CD14-positive monocyte (primary cell): ENCODE measurements around the gene TBC1D22A. TPM values are rescaled to one million over a fixed set of nuclear protein-coding genes. Genes with fewer than 3 reads are reported as not detected.
"Not testable (repeated sequence)": the region's sequence is repeated elsewhere in the genome, so short reads cannot be mapped to it uniquely, and the experiment has no call there.

Experiments used
- DNase-seq, 3 donors: peaks; one replicate each; pipeline ENCODE4 v3.0.0-alpha.2; 2011 to 2022
- H2AFZ ChIP-seq: 2 replicates; pipeline ENCODE4 v1.6.0; 2012; ENCODE audit warnings: mild to moderate bottlenecking, low read depth, low read length, inconsistent platforms; ENCODE audit not compliant: insufficient read depth, poor library complexity, severe bottlenecking
- H3K27ac ChIP-seq, 2 donors: 1 replicate in 1 of 2; 2 replicates in 1 of 2; pipeline ENCODE4 v1.5.1; 2012 to 2013; ENCODE audit warnings: low read length in 2 of 2, control low read depth in 1 of 2, inconsistent platforms in 1 of 2, low read depth in 1 of 2, mild to moderate bottlenecking in 1 of 2
- H3K27me3 ChIP-seq, 2 donors: one replicate each; pipeline versions ENCODE4 v1.6.0 to v1.6.1; 2011 to 2013; ENCODE audit warnings: low read length in 2 of 2; ENCODE audit not compliant: control insufficient read depth in 2 of 2, insufficient read depth in 2 of 2
- H3K36me3 ChIP-seq, 2 donors: replicated peaks in 1 of 2; 1 replicate in 1 of 2; 2 replicates in 1 of 2; pipeline versions ENCODE4 v1.5.1 to v1.6.1; 2012 to 2013; ENCODE audit warnings: low read length in 2 of 2, control low read depth in 1 of 2, inconsistent platforms in 1 of 2, mild to moderate bottlenecking in 1 of 2; ENCODE audit not compliant: insufficient read depth in 2 of 2, control insufficient read depth in 1 of 2
- H3K4me1 ChIP-seq, 2 donors: 1 replicate in 1 of 2; 2 replicates in 1 of 2; pipeline versions ENCODE4 v1.5.1 to v1.6.1; 2012 to 2013; ENCODE audit warnings: low read length in 2 of 2, control low read depth in 1 of 2, inconsistent platforms in 1 of 2, mild to moderate bottlenecking in 1 of 2, moderate library complexity in 1 of 2; ENCODE audit not compliant: insufficient read depth in 2 of 2, control insufficient read depth in 1 of 2
- H3K4me2 ChIP-seq: replicated peaks from 2 replicates; pipeline ENCODE3; 2012; ENCODE audit warnings: low read length, moderate library complexity, mild to moderate bottlenecking; ENCODE audit not compliant: poor library complexity, severe bottlenecking; ENCODE audit errors: extremely low read depth
- H3K4me3 ChIP-seq, 3 experiments: fragments of 200-600 bp in 1 of 3; sonication (generic) in 1 of 3; replicated peaks in 1 of 3; 1 replicate in 2 of 3; 2 replicates in 1 of 3; pipeline ENCODE4 v1.5.1; 2011 to 2013; ENCODE audit warnings: low read length in 3 of 3, mild to moderate bottlenecking in 3 of 3, control low read depth in 2 of 3, low read depth in 2 of 3, inconsistent platforms in 1 of 3, moderate library complexity in 1 of 3
- H3K79me2 ChIP-seq: 2 replicates; pipeline ENCODE4 v1.6.0; 2012; ENCODE audit warnings: mild to moderate bottlenecking, control low read depth, inconsistent platforms, low read length, moderate library complexity; ENCODE audit not compliant: insufficient read depth
- H3K9ac ChIP-seq: 2 replicates; pipeline ENCODE4 v1.6.0; 2017; ENCODE audit warnings: low read length, mild to moderate bottlenecking; ENCODE audit not compliant: insufficient read depth, poor library complexity, severe bottlenecking
- H3K9me3 ChIP-seq, 2 donors: replicated peaks in 1 of 2; 1 replicate in 1 of 2; 2 replicates in 1 of 2; pipeline versions ENCODE4 v1.5.1 to v1.6.1; 2012 to 2013; ENCODE audit warnings: low read length in 2 of 2, control low read depth in 1 of 2; ENCODE audit not compliant: control insufficient read depth in 1 of 2, insufficient read depth in 1 of 2
- H4K20me1 ChIP-seq: 2 replicates; pipeline ENCODE4 v1.6.0; 2012; ENCODE audit warnings: mild to moderate bottlenecking, low read length, control low read depth, moderate library complexity; ENCODE audit not compliant: insufficient read depth
- H3K27ac Mint-ChIP-seq, 7 donors: one replicate each; pipeline ENCODE4 v1.8.0; 2020; ENCODE audit warnings: mild to moderate bottlenecking in 7 of 7, mixed read lengths in 7 of 7, moderate library complexity in 6 of 7, inconsistent platforms in 2 of 7
- H3K27me3 Mint-ChIP-seq, 3 donors: one replicate each; pipeline ENCODE4 v1.8.0; 2021 to 2022; ENCODE audit warnings: low read depth in 3 of 3, mild to moderate bottlenecking in 3 of 3, mixed read lengths in 3 of 3, moderate library complexity in 3 of 3, inconsistent platforms in 1 of 3
- H3K36me3 Mint-ChIP-seq, 2 donors: one replicate each; pipeline ENCODE4 v1.8.0; 2020; ENCODE audit warnings: mixed read lengths in 2 of 2, inconsistent platforms in 1 of 2, mild to moderate bottlenecking in 1 of 2
- H3K4me1 Mint-ChIP-seq: one replicate; pipeline ENCODE4 v1.8.0; 2020; ENCODE audit warnings: mild to moderate bottlenecking, mixed read lengths
- H3K4me3 Mint-ChIP-seq, 2 donors: one replicate each; pipeline ENCODE4 v1.8.0; 2020; ENCODE audit warnings: mild to moderate bottlenecking in 2 of 2, mixed read lengths in 2 of 2, moderate library complexity in 1 of 2
- H3K9me3 Mint-ChIP-seq, 7 donors: one replicate each; pipeline ENCODE4 v1.8.0; 2020 to 2022; ENCODE audit warnings: mixed read lengths in 7 of 7, mild to moderate bottlenecking in 6 of 7, moderate library complexity in 6 of 7, inconsistent platforms in 2 of 7
- WGBS: methylation state at CpG from one replicate; pipeline ENCODE4 v1.1.5; 2013; ENCODE audit warnings: missing lambda C conversion rate; ENCODE audit not compliant: insufficient coverage; 5-methylcytosine and 5-hydroxymethylcytosine counted together
- intact Hi-C, 2 donors: fragments of 100-400 bp; cut with micrococcal nuclease; formaldehyde crosslinking; loops; one replicate each; pipeline versions ENCODE4 v1.15.0 to v1.15.1; 2023
- polyA plus RNA-seq, 3 donors: library from polyadenylated mRNA; depleted of rRNA in 1 of 3; unstranded in 2 of 3; stranded (reverse) in 1 of 3; fragments of 300-500 nt in 2 of 3; fragments of >200 nt in 1 of 3; fragmentation: Illumina TruSeq in 2 of 3; gene quantifications; 1 replicate in 2 of 3; 2 replicates in 1 of 3; pipeline ENCODE4 v1.2.3, GENCODE V29; 2012 to 2021
- TF ChIP-seq, protein P1 (sequence below): fragments of 200-600 bp; IDR thresholded peaks from one replicate; pipeline ENCODE4 v1.8.0; 2022; ENCODE audit warnings: antibody characterized with exemption, mild to moderate bottlenecking

TBC1D22A gene
- polyA plus RNA-seq, 3 donors = 25.9 to 36.2 (median 29.5) TPM

DNA sequence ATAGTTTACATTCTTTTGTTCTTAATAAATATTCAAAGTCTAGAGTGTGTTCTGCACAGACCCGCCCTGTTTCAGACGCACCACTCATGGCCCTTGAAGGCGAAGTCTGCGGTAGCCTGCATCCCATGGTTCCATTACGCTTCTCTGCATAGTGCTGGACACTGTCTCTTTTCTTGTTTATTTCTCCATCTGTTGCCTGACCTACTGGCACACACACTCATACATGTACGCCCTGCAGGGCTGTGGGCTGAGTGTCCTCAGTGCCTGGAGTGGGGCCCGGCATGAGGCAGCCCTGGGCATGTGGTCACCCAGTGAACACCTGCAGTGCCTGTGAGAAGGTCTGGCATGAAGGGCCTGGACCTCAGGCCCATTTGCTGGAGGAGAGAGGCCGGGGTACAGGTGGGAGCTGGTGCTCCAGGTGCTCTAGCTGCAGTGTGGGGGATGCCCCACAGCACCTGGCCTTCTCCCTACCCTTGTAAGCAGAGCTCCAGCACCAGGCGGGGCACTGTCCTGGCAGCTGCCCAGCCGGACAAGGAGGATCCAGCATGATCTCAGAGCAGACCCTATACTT, 404.1 kb downstream of the TBC1D22A start:
- no peak overlapping the region for H3K27ac Mint-ChIP-seq
- peaks cover 0 to 2% (median 2%) of the 10 kb centered on the region in 7 donors for H3K9me3 Mint-ChIP-seq
- peaks cover 14% of the 10 kb centered on the region for H4K20me1 ChIP-seq
- H3K9me3 ChIP-seq = peaks cover 0 to 7% of the 10 kb centered on the region in 2 donors
- no peaks in the 10 kb centered on the region for H3K79me2 ChIP-seq
- intact Hi-C loops = no loop called here
- peaks cover 0 to 2% (median 0%) of the 10 kb centered on the region in 3 donors for H3K27me3 Mint-ChIP-seq
- no peak overlapping the region for H3K4me2 ChIP-seq
- peaks cover 0 to 27% of the 10 kb centered on the region in 2 donors for H3K36me3 ChIP-seq
- TF ChIP-seq, protein P1, sequence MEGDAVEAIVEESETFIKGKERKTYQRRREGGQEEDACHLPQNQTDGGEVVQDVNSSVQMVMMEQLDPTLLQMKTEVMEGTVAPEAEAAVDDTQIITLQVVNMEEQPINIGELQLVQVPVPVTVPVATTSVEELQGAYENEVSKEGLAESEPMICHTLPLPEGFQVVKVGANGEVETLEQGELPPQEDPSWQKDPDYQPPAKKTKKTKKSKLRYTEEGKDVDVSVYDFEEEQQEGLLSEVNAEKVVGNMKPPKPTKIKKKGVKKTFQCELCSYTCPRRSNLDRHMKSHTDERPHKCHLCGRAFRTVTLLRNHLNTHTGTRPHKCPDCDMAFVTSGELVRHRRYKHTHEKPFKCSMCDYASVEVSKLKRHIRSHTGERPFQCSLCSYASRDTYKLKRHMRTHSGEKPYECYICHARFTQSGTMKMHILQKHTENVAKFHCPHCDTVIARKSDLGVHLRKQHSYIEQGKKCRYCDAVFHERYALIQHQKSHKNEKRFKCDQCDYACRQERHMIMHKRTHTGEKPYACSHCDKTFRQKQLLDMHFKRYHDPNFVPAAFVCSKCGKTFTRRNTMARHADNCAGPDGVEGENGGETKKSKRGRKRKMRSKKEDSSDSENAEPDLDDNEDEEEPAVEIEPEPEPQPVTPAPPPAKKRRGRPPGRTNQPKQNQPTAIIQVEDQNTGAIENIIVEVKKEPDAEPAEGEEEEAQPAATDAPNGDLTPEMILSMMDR = no peak
- no peak overlapping the region for H3K4me3 Mint-ChIP-seq
- peaks cover 2% of the 10 kb centered on the region for H3K4me1 Mint-ChIP-seq
- no peaks in the 10 kb centered on the region for H3K27me3 ChIP-seq
- no peak overlapping the region for H3K27ac ChIP-seq
- peaks cover 26 to 52% of the 10 kb centered on the region in 2 donors for H3K36me3 Mint-ChIP-seq
- WGBS = 100% methylated on average over 4 of the region's 10 CpGs
- H3K9ac ChIP-seq = no peak overlapping the region
- no peak for DNase-seq
- no peaks in the 10 kb centered on the region for H3K4me1 ChIP-seq
- H2AFZ ChIP-seq = no peak overlapping the region
- no peak overlapping the region for H3K4me3 ChIP-seq

DNA sequence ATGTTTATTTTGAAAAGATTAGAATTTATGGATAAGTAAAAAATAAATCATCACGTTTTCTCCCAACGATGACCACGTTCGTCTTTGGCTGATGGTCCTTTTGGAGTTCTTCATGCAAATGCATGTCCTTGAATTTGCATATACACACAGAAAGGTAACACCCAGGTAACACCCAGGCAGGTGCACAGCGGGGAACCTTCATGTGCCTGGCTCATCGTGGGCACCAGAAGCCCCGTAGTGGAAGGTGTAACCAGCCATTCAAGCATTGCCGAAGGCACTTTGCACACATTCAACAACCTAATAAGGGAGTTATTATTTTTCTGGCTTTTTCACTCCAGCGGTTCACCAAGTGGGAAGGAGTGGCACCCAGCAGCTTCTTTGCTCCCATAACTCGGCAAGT, 404.6 kb downstream of the TBC1D22A start:
- peaks cover 14% of the 10 kb centered on the region for H4K20me1 ChIP-seq
- H3K27ac Mint-ChIP-seq = no peak overlapping the region
- no peak overlapping the region for H2AFZ ChIP-seq
- H3K36me3 Mint-ChIP-seq = peaks cover 26 to 52% of the 10 kb centered on the region in 2 donors
- H3K9me3 ChIP-seq = peaks cover 0 to 9% of the 10 kb centered on the region in 2 donors
- DNase-seq = no peak
- no peaks in the 10 kb centered on the region for H3K4me1 ChIP-seq
- peaks cover 0 to 2% (median 0%) of the 10 kb centered on the region in 3 donors for H3K27me3 Mint-ChIP-seq
- peaks cover 0 to 27% of the 10 kb centered on the region in 2 donors for H3K36me3 ChIP-seq
- TF ChIP-seq, protein P1 = no peak
- H3K27me3 ChIP-seq = no peaks in the 10 kb centered on the region
- H3K79me2 ChIP-seq = no peaks in the 10 kb centered on the region
- no peak overlapping the region for H3K9ac ChIP-seq
- no peak overlapping the region for H3K4me3 ChIP-seq
- H3K4me1 Mint-ChIP-seq = peaks cover 2% of the 10 kb centered on the region
- H3K27ac ChIP-seq = no peak overlapping the region
- intact Hi-C loops = no loop called here
- WGBS = 100% methylated on average over 8 of the region's 10 CpGs
- H3K9me3 Mint-ChIP-seq = peaks cover 0 to 2% (median 2%) of the 10 kb centered on the region in 7 donors
- no peak overlapping the region for H3K4me2 ChIP-seq
- no peak overlapping the region for H3K4me3 Mint-ChIP-seq

DNA sequence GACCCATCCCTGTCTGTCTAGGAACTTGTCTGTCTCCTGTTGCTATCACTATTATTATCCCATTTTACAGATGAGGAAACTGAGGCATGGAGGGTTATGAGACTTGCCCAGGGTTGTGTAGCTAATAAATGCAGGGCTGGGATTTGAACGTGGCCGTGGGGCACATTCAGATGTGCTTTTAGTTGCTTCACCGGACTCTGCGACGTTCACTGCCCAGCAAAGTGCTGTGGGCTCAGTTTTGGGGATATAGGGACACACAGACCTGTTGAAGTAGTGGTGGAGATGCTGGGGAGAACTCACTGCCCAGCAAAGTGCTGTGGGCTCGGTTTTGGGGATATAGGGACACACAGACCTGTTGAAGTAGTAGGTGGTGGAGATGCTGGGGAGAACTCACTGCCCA, 405.5 kb downstream of the TBC1D22A start:
- H3K4me3 Mint-ChIP-seq, H3K27me3 Mint-ChIP-seq, H3K79me2 ChIP-seq, H3K9ac ChIP-seq, H2AFZ ChIP-seq, H3K4me1 Mint-ChIP-seq, H3K4me3 ChIP-seq, H3K4me2 ChIP-seq, H3K27ac ChIP-seq, H3K9me3 Mint-ChIP-seq, H3K4me1 ChIP-seq, H3K27me3 ChIP-seq, H4K20me1 ChIP-seq, H3K27ac Mint-ChIP-seq, DNase-seq, intact Hi-C loops: not testable (repeated sequence)
- Histone ChIP-seq H3K9me3 (peaks cover 0 to 13% of the 10 kb centered on the region in 2 donors), H3K36me3 (peaks cover 0 to 27% of the 10 kb centered on the region in 2 donors)
- 100% methylated on average over 5 of the region's 6 CpGs for WGBS
- peaks cover 28 to 52% of the 10 kb centered on the region in 2 donors for H3K36me3 Mint-ChIP-seq
